Vagina (tissue), 2 donors: ENCODE results near the gene DOCK11.

ENCODE experiments used
- POLR2AphosphoS5 ChIP-seq, 2 donors: sonication (generic); formaldehyde crosslinking; IDR thresholded peaks; one replicate each; pipeline ENCODE4 v1.9.0; 2017; ENCODE audit warnings: antibody characterized with exemption in 2 of 2, mild to moderate bottlenecking in 2 of 2, low read depth in 1 of 2; ENCODE audit not compliant: insufficient read depth in 1 of 2
- TF ChIP-seq, protein P1 (sequence below), 3 experiments: fragments of 450-650 bp in 2 of 3; fragments of 200-600 bp in 1 of 3; sonication (generic) in 1 of 3; IDR thresholded peaks; one replicate each; pipeline ENCODE4 v1.5.1; 2017 to 2019; ENCODE audit warnings: antibody characterized with exemption in 3 of 3, mild to moderate bottlenecking in 2 of 3, moderate library complexity in 2 of 3

DNA sequence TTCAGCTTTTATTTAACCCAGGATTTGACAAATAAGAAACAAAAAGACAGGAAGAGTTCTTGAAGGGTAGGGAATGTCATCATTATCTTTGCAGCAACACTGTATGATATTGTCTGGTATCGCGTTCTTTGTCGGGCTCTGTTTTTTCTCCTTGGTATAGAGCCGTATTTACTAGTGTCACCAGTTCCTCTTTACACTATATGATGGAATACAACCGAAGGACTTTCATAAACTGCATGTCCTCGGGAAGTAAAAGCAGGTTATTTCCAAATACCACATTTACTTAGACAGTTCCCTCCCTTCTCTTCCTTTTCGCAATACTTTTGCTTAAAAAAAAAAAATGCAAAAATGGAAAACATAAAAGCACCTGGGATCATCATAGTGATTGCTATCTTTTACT, 135.2 kb downstream of the DOCK11 start:
- TF ChIP-seq, protein P1, sequence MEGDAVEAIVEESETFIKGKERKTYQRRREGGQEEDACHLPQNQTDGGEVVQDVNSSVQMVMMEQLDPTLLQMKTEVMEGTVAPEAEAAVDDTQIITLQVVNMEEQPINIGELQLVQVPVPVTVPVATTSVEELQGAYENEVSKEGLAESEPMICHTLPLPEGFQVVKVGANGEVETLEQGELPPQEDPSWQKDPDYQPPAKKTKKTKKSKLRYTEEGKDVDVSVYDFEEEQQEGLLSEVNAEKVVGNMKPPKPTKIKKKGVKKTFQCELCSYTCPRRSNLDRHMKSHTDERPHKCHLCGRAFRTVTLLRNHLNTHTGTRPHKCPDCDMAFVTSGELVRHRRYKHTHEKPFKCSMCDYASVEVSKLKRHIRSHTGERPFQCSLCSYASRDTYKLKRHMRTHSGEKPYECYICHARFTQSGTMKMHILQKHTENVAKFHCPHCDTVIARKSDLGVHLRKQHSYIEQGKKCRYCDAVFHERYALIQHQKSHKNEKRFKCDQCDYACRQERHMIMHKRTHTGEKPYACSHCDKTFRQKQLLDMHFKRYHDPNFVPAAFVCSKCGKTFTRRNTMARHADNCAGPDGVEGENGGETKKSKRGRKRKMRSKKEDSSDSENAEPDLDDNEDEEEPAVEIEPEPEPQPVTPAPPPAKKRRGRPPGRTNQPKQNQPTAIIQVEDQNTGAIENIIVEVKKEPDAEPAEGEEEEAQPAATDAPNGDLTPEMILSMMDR (IDR thresholded peaks at IDR 0.05) = no peak
- no peak for TF ChIP-seq POLR2AphosphoS5 (IDR thresholded peaks at IDR 0.05; ENCODE audit: insufficient read depth in 1 of 2, low read depth in 1 of 2)
